Measurements from ENCODE around the gene VIPR2. TPM values are rescaled to one million over a fixed set of nuclear protein-coding genes. Genes with fewer than 3 reads are reported as not detected.

VIPR2 gene
- total RNA-seq, 1 donor from 2014 or later, result not detected

DNA sequence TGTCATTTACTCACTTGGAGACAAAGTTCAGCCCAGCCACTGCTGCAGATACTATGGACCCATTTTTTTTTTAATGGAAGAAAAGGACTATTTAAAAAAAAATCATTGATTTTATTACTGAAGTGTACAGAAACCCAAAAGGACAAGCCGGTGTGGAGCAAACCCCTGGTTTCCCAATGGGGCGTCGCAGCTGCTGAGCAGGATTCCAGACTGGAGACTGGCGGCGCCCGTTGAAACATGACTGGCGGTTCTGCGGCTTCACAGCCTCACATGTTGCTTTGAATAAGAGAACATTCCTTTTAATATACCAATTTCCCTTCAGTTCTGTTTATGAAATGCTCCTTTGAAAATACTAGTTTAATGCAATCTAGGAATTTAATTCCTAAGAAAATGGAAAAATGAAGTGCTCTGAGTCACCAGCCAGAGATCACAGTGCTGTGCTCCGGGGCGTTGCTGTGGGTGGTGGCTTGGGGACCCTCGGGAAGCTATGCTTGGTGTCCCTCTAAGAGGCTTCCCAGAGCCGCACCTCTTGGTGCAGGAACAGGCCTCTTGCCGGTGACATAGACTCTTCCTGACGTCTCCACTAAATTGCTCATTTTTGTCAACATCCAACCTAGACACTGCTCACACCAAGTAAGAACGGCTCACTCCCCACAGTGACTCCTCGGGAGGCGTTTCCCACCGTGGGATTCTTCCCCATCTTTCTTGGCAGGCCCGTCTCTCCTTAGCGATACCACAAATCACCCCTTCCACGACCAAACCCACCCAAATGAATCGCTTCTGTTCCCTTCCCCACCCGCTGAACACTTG is 12.0 kb upstream of the VIPR2 start:
- no peak overlapping the region for H3K27ac Mint-ChIP-seq
- ATAC-seq (ENCODE audit: low read depth), result no peak
- H3K4me1 Mint-ChIP-seq, result no peaks in the 10 kb centered on the region
- no peak for DNase-seq
- no peaks in the 10 kb centered on the region for H3K9me3 Mint-ChIP-seq
- H3K4me3 Mint-ChIP-seq, result no peak overlapping the region
- TF ChIP-seq, protein P1, sequence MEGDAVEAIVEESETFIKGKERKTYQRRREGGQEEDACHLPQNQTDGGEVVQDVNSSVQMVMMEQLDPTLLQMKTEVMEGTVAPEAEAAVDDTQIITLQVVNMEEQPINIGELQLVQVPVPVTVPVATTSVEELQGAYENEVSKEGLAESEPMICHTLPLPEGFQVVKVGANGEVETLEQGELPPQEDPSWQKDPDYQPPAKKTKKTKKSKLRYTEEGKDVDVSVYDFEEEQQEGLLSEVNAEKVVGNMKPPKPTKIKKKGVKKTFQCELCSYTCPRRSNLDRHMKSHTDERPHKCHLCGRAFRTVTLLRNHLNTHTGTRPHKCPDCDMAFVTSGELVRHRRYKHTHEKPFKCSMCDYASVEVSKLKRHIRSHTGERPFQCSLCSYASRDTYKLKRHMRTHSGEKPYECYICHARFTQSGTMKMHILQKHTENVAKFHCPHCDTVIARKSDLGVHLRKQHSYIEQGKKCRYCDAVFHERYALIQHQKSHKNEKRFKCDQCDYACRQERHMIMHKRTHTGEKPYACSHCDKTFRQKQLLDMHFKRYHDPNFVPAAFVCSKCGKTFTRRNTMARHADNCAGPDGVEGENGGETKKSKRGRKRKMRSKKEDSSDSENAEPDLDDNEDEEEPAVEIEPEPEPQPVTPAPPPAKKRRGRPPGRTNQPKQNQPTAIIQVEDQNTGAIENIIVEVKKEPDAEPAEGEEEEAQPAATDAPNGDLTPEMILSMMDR (IDR thresholded peaks at IDR 0.05), result no peak
- POLR2A ChIA-PET, result no interaction called here
- CTCF ChIA-PET, result no interaction called here
- H3K36me3 Mint-ChIP-seq (ENCODE audit: low read depth), result no peaks in the 10 kb centered on the region
- intact Hi-C loops (cut with micrococcal nuclease), result no loop called here
- no peaks in the 10 kb centered on the region for H3K27me3 Mint-ChIP-seq

DNA sequence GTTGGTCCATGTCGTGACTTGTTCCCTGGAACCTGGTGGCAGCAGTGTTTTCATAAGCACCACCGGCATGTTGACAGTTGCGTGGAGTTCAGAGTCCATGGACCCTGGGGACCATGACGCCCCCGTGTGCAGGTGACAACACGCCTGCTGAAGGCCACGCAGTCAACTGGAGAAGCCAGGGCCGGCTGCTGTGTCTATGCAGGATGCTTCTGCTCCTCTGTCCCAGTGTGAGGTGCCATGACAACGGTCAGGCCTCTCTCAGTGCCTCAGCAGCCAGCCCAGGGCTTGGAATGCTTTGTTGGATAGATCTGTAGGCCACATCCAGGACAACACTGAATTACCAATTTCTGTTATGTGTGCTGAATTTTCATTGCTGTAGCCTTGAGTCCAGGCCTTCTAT is 10.7 kb upstream of the VIPR2 start:
- CTCF ChIA-PET, result no interaction called here
- H3K9me3 Mint-ChIP-seq, result no peaks in the 10 kb centered on the region
- H3K4me1 Mint-ChIP-seq, result no peaks in the 10 kb centered on the region
- H3K36me3 Mint-ChIP-seq (ENCODE audit: low read depth), result no peaks in the 10 kb centered on the region
- intact Hi-C loops (cut with micrococcal nuclease), result no loop called here
- ATAC-seq (ENCODE audit: low read depth), result no peak
- no peak for DNase-seq
- H3K4me3 Mint-ChIP-seq, result no peak overlapping the region
- H3K27me3 Mint-ChIP-seq, result no peaks in the 10 kb centered on the region
- H3K27ac Mint-ChIP-seq, result no peak overlapping the region
- TF ChIP-seq, protein P1 (IDR thresholded peaks at IDR 0.05), result no peak
- POLR2A ChIA-PET, result no interaction called here

DNA sequence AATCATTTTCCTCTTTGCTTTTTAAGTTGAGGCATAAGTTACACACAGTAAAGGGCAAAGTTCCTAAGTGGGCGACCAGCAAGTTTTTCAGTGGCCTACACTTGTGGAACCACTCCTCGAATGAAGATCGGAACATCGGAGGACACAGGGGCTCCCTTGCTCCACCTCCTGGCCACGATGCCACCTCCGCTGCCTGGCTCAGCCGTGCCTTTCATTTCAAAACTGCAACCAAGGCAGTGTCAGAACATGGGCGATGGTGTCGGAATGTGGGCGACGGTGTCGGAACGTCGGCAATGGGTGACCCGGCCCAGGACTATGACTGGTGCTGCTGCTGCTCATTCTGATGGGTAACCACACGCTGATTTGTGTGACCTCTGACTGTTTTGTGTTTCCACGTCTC is 9.6 kb upstream of the VIPR2 start:
- POLR2A ChIA-PET, result no interaction called here
- CTCF ChIA-PET, result no interaction called here
- TF ChIP-seq, protein P1 (IDR thresholded peaks at IDR 0.05), result no peak
- no peak for DNase-seq
- H3K9me3 Mint-ChIP-seq, result no peaks in the 10 kb centered on the region
- H3K27ac Mint-ChIP-seq, result no peak overlapping the region
- H3K4me1 Mint-ChIP-seq, result no peaks in the 10 kb centered on the region
- no peak for ATAC-seq (ENCODE audit: low read depth)
- H3K27me3 Mint-ChIP-seq, result no peaks in the 10 kb centered on the region
- intact Hi-C loops (cut with micrococcal nuclease), result no loop called here
- no peak overlapping the region for H3K4me3 Mint-ChIP-seq
- H3K36me3 Mint-ChIP-seq (ENCODE audit: low read depth), result no peaks in the 10 kb centered on the region

DNA sequence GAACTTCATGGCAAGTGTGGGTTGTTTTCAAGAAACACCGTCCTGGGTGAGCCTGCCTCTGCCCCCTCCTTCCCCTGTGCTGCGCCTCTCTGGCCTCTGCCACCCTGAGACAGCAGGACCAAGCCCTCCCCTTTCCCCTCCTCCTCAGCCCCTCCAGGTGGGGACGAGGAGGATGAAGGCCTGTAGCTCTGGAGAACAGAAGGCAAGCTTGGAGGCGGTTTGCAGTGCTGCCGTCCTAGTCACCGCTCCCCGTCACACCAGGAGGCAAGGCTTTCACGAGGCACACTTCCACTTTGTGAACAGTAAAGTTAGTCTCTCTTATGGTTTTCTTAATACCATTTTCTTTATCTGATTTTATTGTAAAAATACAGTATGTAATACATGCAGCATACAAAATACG is 8.8 kb upstream of the VIPR2 start:
- TF ChIP-seq, protein P1 (IDR thresholded peaks at IDR 0.05), result no peak
- H3K27ac Mint-ChIP-seq, result no peak overlapping the region
- no peak for ATAC-seq (ENCODE audit: low read depth)

DNA sequence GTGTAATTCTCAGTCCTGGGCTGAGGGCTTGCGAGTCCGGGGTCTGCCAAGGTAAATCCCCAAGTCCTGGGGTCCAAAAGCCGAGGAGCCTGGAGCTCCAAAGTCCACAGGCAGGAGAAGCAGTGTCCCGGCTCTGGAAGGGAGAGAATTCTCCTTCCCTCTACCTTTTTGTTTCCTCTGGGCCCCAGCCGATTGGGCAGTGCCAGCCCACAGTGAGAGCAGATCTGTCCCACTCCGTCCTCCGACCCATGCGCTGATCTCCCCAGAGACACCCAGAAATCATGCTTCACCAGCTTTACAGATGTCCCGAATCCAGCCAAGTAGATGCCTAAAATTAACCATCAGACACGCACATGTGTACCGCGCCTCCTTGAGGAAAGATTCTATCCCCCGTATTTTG is 8.1 kb upstream of the VIPR2 start:
- H3K4me1 Mint-ChIP-seq, result no peaks in the 10 kb centered on the region

More for the DNA sequence above, 8.8 kb upstream of the VIPR2 start:
- Mint-ChIP-seq H3K27me3 (no peaks in the 10 kb centered on the region), H3K36me3 (ENCODE audit: low read depth) (no peaks in the 10 kb centered on the region), H3K4me3 (no peak overlapping the region), H3K4me1 (no peaks in the 10 kb centered on the region), H3K9me3 (no peaks in the 10 kb centered on the region)
- CTCF ChIA-PET, result no interaction called here
- intact Hi-C loops (cut with micrococcal nuclease), result no loop called here
- no peak for DNase-seq
- POLR2A ChIA-PET, result no interaction called here

More for the DNA sequence above, 8.1 kb upstream of the VIPR2 start:
- POLR2A ChIA-PET, result no interaction called here
- H3K36me3 Mint-ChIP-seq (ENCODE audit: low read depth), result no peaks in the 10 kb centered on the region
- DNase-seq (no peak), ATAC-seq (ENCODE audit: low read depth) (no peak)
- H3K9me3 Mint-ChIP-seq, result no peaks in the 10 kb centered on the region
- no peak overlapping the region for H3K27ac Mint-ChIP-seq
- intact Hi-C loops (cut with micrococcal nuclease), result no loop called here
- H3K27me3 Mint-ChIP-seq, result peaks cover under 1% of the 10 kb centered on the region
- CTCF ChIA-PET, result no interaction called here
- H3K4me3 Mint-ChIP-seq, result no peak overlapping the region
- TF ChIP-seq, protein P1 (IDR thresholded peaks at IDR 0.05), result no peak
